Endothelial cell of umbilical vein (primary cell): ENCODE measurements around the gene LIMA1. TPM values are rescaled to one million over a fixed set of nuclear protein-coding genes. Genes with fewer than 3 reads are reported as not detected.
A peak's percentile ranks its signal among the peaks of the same experiment; 100 is the strongest.

Experiments used
- BruUV-seq: library from RNA; stranded (reverse); fragments of 400-500 nt; replicated peaks from 2 replicates; lab custom pipeline; 2021; lab: Mats Ljungman, UMichigan
- CTCF ChIA-PET: fragments of 300-600, 350-600 bp; sonication (Branson Sonifier 250); formaldehyde crosslinking; loops from one replicate; lab custom pipeline; 2021; ENCODE audit warnings: antibody characterized with exemption, inconsistent platforms; lab: Charles Lee
- POLR2A ChIA-PET: fragments of 300-600, 350-600 bp; sonication (Branson Sonifier 250); formaldehyde crosslinking; loops from one replicate; lab custom pipeline; 2021; ENCODE audit warnings: antibody characterized with exemption, inconsistent platforms; lab: Charles Lee
- DNase-seq: peaks from one replicate; pipeline ENCODE4 v3.0.0-alpha.2; 2011; ENCODE audit warnings: low read depth, low spot score
- FAIRE-seq: peaks from 2 replicates; lab custom pipeline; 2011; peaks lifted over from hg19 to GRCh38; lab: Jason Lieb, UNC
- H2AFZ ChIP-seq: 2 replicates; pipeline ENCODE4 v1.6.0; 2012; ENCODE audit warnings: low read depth, low read length, control low read depth, inconsistent platforms
- H3K27ac ChIP-seq: 2 replicates; pipeline ENCODE4 v1.5.1; 2011; ENCODE audit warnings: low read depth, mild to moderate bottlenecking, control low read depth, low read length, moderate library complexity; ENCODE audit not compliant: insufficient read depth
- H3K27me3 ChIP-seq, 2 experiments: 2 replicates each; pipeline versions ENCODE4 v1.6.0 to v1.6.1; 2011; ENCODE audit warnings: low read length in 2 of 2, mixed read lengths in 1 of 2; ENCODE audit not compliant: control insufficient read depth in 2 of 2, insufficient read depth in 2 of 2
- H3K36me3 ChIP-seq, 2 experiments: 2 replicates in 1 of 2; 3 replicates in 1 of 2; pipeline ENCODE4 v1.5.1; 2011; ENCODE audit warnings: low read length in 2 of 2, mild to moderate bottlenecking in 1 of 2, moderate library complexity in 1 of 2; ENCODE audit not compliant: control insufficient read depth in 2 of 2, insufficient read depth in 2 of 2; ENCODE audit errors: extremely low read depth in 1 of 2
- H3K4me1 ChIP-seq: 3 replicates; pipeline ENCODE4 v1.5.1; 2011; ENCODE audit warnings: mild to moderate bottlenecking, low read length; ENCODE audit not compliant: control insufficient read depth, insufficient read depth; ENCODE audit errors: extremely low read depth
- H3K4me2 ChIP-seq: 2 replicates; pipeline ENCODE4 v1.6.1; 2011; ENCODE audit warnings: low read length, control low read depth, mixed read lengths; ENCODE audit not compliant: insufficient read depth
- H3K4me3 ChIP-seq, 3 experiments: fragments of 200-600 bp in 1 of 3; sonication (generic), shearing (Covaris generic) in 1 of 3; replicated peaks in 1 of 3; 2 replicates each; pipeline ENCODE4 v1.5.1; 2011 to 2016; ENCODE audit warnings: control low read depth in 3 of 3, low read length in 3 of 3, mild to moderate bottlenecking in 2 of 3, inconsistent platforms in 1 of 3, low read depth in 1 of 3, moderate library complexity in 1 of 3; ENCODE audit not compliant: insufficient read depth in 1 of 3
- H3K79me2 ChIP-seq: 2 replicates; pipeline ENCODE4 v1.6.0; 2012; ENCODE audit warnings: low read length, inconsistent platforms; ENCODE audit not compliant: control insufficient read depth, insufficient read depth
- H3K9ac ChIP-seq: replicated peaks from 2 replicates; pipeline ENCODE3; 2011; ENCODE audit warnings: low read length, control low read depth; ENCODE audit not compliant: insufficient read depth; ENCODE audit errors: extremely low read depth
- H3K9me1 ChIP-seq: replicated peaks from 3 replicates; pipeline ENCODE4 v1.6.0; 2011; ENCODE audit warnings: mild to moderate bottlenecking, low read length; ENCODE audit not compliant: control insufficient read depth, insufficient read depth; ENCODE audit errors: extremely low read depth
- H3K9me3 ChIP-seq: replicated peaks from 2 replicates; pipeline ENCODE4 v1.5.1; 2012; ENCODE audit warnings: low read length, inconsistent platforms; ENCODE audit not compliant: control insufficient read depth, insufficient read depth
- H4K20me1 ChIP-seq: replicated peaks from 2 replicates; pipeline ENCODE3; 2011; ENCODE audit warnings: mild to moderate bottlenecking, low read length; ENCODE audit not compliant: control insufficient read depth, insufficient read depth; ENCODE audit errors: extremely low read depth
- FOS ChIP-seq: IDR thresholded peaks from 2 replicates; pipeline ENCODE4 v1.6.1; 2011; ENCODE audit warnings: mild to moderate bottlenecking, low read length, moderate library complexity, borderline replicate concordance; ENCODE audit not compliant: insufficient read depth
- GATA2 ChIP-seq: IDR thresholded peaks from 2 replicates; pipeline ENCODE4 v1.7.0; 2011; ENCODE audit warnings: low read depth, mild to moderate bottlenecking, moderate library complexity, mixed read lengths, low read length; ENCODE audit not compliant: insufficient read length, insufficient read depth
- JUN ChIP-seq: IDR thresholded peaks from 2 replicates; pipeline ENCODE4 v1.6.1; 2011; ENCODE audit warnings: borderline replicate concordance, low read depth; ENCODE audit not compliant: insufficient read length, insufficient read depth
- MYC ChIP-seq: IDR thresholded peaks from one replicate; pipeline ENCODE4 v1.6.1; 2011; ENCODE audit warnings: mild to moderate bottlenecking, low read depth, low read length
- POLR2AphosphoS5 ChIP-seq: IDR thresholded peaks from 2 replicates; pipeline ENCODE4 v1.6.1; 2012; ENCODE audit warnings: low read depth, mild to moderate bottlenecking, control low read depth, low read length, moderate library complexity; ENCODE audit not compliant: insufficient read depth
- dilution Hi-C: fragments of 300-500 bp; cut with MboI; formaldehyde crosslinking; loops from one replicate; pipeline ENCODE4 v1.15.0; 2019; ENCODE audit warnings: low sequenced_read_pairs; ENCODE audit not compliant: extremely low pct_ligation_motif_present
- intact Hi-C: fragments of 100-400 bp; cut with micrococcal nuclease; formaldehyde crosslinking; loops from one replicate; pipeline ENCODE4 v1.10.0; 2022
- polyA plus RNA-seq, 4 experiments: library from polyadenylated mRNA; depleted of rRNA in 3 of 4; stranded (reverse) in 3 of 4; unstranded in 1 of 4; fragments of >200 nt; gene quantifications; 2 replicates each; pipeline versions ENCODE4 v1.2.1 to v1.2.3, GENCODE V29; 2011 to 2012; ENCODE audit warnings: missing spikeins in 1 of 4
- total RNA-seq: library from RNA; stranded (reverse); gene quantifications from 2 replicates; pipeline ENCODE4 v1.2.3, GENCODE V29; 2021
- TF ChIP-seq, protein P1 (sequence below): IDR thresholded peaks from 2 replicates; pipeline ENCODE4 v1.6.1; 2011; ENCODE audit not compliant: insufficient read depth, insufficient read length
- TF ChIP-seq, protein P2 (sequence below), 2 donors: IDR thresholded peaks; 1 replicate in 1 of 2; 2 replicates in 1 of 2; pipeline ENCODE4 v1.5.1; 2011; ENCODE audit warnings: low read length in 2 of 2, mild to moderate bottlenecking in 2 of 2, moderate library complexity in 2 of 2, control low read depth in 1 of 2, inconsistent platforms in 1 of 2, low read depth in 1 of 2; ENCODE audit not compliant: insufficient read depth in 1 of 2; ENCODE audit errors: extremely low read depth in 1 of 2

Gene LIMA1
- total and polyA plus RNA-seq, 2 donors (not counting 3 experiments of a cell fraction or from before 2014, with no cell fraction given), result 35.0 to 87.3 TPM

DNA sequence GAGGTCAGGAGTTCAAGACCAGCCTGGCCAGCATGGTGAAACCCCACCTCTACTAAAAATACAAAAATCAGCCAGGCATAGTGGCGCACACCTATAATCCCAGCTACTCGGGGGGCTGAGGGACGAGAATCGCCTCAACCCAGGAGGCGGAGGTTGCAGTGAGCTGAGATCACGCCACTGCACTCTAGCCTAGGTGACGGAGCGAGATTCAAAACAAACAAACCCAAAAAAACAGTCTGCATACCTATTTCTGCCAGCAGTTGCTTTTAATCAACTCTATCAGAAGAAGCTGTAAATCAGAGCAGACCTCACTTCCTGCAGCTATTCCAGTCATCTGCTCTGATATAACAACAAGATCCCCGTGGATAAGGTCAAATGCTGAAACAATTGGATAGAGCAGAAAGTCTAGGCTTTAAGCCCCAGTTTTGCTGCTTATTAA lies 50.5 kb downstream of the LIMA1 start:
- no TSS peak for BruUV-seq
- TF ChIP-seq, protein P1, sequence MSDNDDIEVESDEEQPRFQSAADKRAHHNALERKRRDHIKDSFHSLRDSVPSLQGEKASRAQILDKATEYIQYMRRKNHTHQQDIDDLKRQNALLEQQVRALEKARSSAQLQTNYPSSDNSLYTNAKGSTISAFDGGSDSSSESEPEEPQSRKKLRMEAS, result no peak
- TF ChIP-seq MYC (no peak), FOS (no peak), JUN (peak; percentile 13), GATA2 (peak; percentile 61), POLR2AphosphoS5 (no peak)
- TF ChIP-seq, protein P2, sequence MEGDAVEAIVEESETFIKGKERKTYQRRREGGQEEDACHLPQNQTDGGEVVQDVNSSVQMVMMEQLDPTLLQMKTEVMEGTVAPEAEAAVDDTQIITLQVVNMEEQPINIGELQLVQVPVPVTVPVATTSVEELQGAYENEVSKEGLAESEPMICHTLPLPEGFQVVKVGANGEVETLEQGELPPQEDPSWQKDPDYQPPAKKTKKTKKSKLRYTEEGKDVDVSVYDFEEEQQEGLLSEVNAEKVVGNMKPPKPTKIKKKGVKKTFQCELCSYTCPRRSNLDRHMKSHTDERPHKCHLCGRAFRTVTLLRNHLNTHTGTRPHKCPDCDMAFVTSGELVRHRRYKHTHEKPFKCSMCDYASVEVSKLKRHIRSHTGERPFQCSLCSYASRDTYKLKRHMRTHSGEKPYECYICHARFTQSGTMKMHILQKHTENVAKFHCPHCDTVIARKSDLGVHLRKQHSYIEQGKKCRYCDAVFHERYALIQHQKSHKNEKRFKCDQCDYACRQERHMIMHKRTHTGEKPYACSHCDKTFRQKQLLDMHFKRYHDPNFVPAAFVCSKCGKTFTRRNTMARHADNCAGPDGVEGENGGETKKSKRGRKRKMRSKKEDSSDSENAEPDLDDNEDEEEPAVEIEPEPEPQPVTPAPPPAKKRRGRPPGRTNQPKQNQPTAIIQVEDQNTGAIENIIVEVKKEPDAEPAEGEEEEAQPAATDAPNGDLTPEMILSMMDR (IDR thresholded peaks at IDR 0.05; ENCODE audit: extremely low read depth in 1 of 2, insufficient read depth in 1 of 2, low read depth in 1 of 2, low read length in 2 of 2), result no peak
- Histone ChIP-seq H3K9me1 (no peaks in the 10 kb centered on the region), H3K4me2 (peak overlapping the region; percentile 39), H3K27ac (no peak overlapping the region), H3K9me3 (no peaks in the 10 kb centered on the region), H3K79me2 (no peaks in the 10 kb centered on the region), H3K27me3 (no peaks in the 10 kb centered on the region), H2AFZ (no peak overlapping the region), H3K36me3 (no peaks in the 10 kb centered on the region), H3K4me1 (peaks cover 8% of the 10 kb centered on the region), H3K4me3 (no peak overlapping the region), H3K9ac (no peak overlapping the region), H4K20me1 (no peaks in the 10 kb centered on the region)
- dilution Hi-C loops, result no loop called here
- CTCF ChIA-PET, result interaction anchor here (1.0 to 5.7 kb wide), 7 partner anchors 9 to 148 kb away, joined by 3 to 21 read pairs (median 5); no protein-coding TSS in a partner anchor
- DNase-seq (peak; percentile 70), FAIRE-seq (peak; percentile 67)
- intact Hi-C loops, result no loop called here
- POLR2A ChIA-PET, result no interaction called here
